HepG2 (cell line): ENCODE data around the gene SPHK2. TPM values are rescaled to one million over a fixed set of nuclear protein-coding genes. Genes with fewer than 3 reads are reported as not detected.

ENCODE experiments used
- AHR ChIP-seq: IDR thresholded peaks from 2 replicates; pipeline ENCODE4 v1.6.1; 2018; ENCODE audit warnings: missing genetic modification reagents, missing compliant biosample characterization
- ARNT ChIP-seq: fragments of 450-650 bp; IDR thresholded peaks from 2 replicates; pipeline ENCODE4 v1.6.1; 2017
- CHD2 ChIP-seq: IDR thresholded peaks from 2 replicates; pipeline ENCODE4 v1.6.1; 2011; ENCODE audit warnings: low read depth, low read length, improper control_type of control experiment
- DMAP1 ChIP-seq: IDR thresholded peaks from 2 replicates; pipeline ENCODE4 v1.6.1; 2016
- DNMT3B ChIP-seq: conservative IDR thresholded peaks from 2 replicates; pipeline ENCODE4 v1.6.1; 2016; ENCODE audit warnings: missing biosample characterization, control low read depth
- KDM5A ChIP-seq: fragments of 200-600 bp; sonication (generic); IDR thresholded peaks from 2 replicates; pipeline ENCODE4 v1.7.0; 2018; ENCODE audit warnings: antibody characterized with exemption, mild to moderate bottlenecking, low read length, borderline replicate concordance
- KLF16 ChIP-seq, 2 experiments: sonication (generic) in 1 of 2; formaldehyde crosslinking in 1 of 2; IDR thresholded peaks; 2 replicates each; pipeline versions ENCODE4 v1.6.1 to v1.8.0; 2016 to 2023; ENCODE audit warnings: missing genetic modification reagents in 2 of 2, missing compliant biosample characterization in 1 of 2
- TEAD3 ChIP-seq: optimal IDR thresholded peaks from 2 replicates; pipeline ENCODE3; 2016; ENCODE audit warnings: borderline replicate concordance
- ZNF232 ChIP-seq: sonication (generic); formaldehyde crosslinking; IDR thresholded peaks from 2 replicates; pipeline ENCODE4 v1.4.0; 2020; ENCODE audit warnings: missing genetic modification reagents, borderline replicate concordance
- ZNF407 ChIP-seq: sonication (generic); formaldehyde crosslinking; IDR thresholded peaks from one replicate; pipeline ENCODE4 v1.5.1; 2020; ENCODE audit warnings: mild to moderate bottlenecking, missing genetic modification reagents; ENCODE audit errors: not compliant biosample characterization
- ZNF451 ChIP-seq: sonication (generic); formaldehyde crosslinking; IDR thresholded peaks from 2 replicates; pipeline ENCODE4 v1.5.0; 2020; ENCODE audit warnings: mild to moderate bottlenecking, missing genetic modification reagents
- ZNF567 ChIP-seq: sonication (generic); formaldehyde crosslinking; IDR thresholded peaks from 2 replicates; pipeline ENCODE4 v1.8.1; 2023; ENCODE audit warnings: mild to moderate bottlenecking, missing genetic modification reagents, borderline replicate concordance
- ZNF605 ChIP-seq: sonication (generic); formaldehyde crosslinking; IDR thresholded peaks from 2 replicates; pipeline ENCODE4 v1.8.0; 2022; ENCODE audit warnings: mild to moderate bottlenecking, missing genetic modification reagents
- ZNF772 ChIP-seq: sonication (generic); formaldehyde crosslinking; IDR thresholded peaks from 2 replicates; pipeline ENCODE4 v1.5.0; 2020; ENCODE audit warnings: mild to moderate bottlenecking, missing genetic modification reagents
- ZNF850 ChIP-seq: sonication (generic); formaldehyde crosslinking; conservative IDR thresholded peaks from 2 replicates; pipeline ENCODE4 v1.9.0; 2021; ENCODE audit warnings: mild to moderate bottlenecking, missing genetic modification reagents
- ZSCAN21 ChIP-seq: sonication (generic); formaldehyde crosslinking; IDR thresholded peaks from 2 replicates; pipeline ENCODE4 v1.8.0; 2022; ENCODE audit warnings: mild to moderate bottlenecking, missing genetic modification reagents, moderate library complexity, borderline replicate concordance
- polyA plus RNA-seq, 8 experiments: library from polyadenylated mRNA; depleted of rRNA in 3 of 8; stranded (reverse) in 7 of 8; unstranded in 1 of 8; fragments of >200 nt; fragmentation: Illumina TruSeq in 4 of 8; extraction: Trizol in 4 of 8; gene quantifications; 2 replicates each; pipeline versions ENCODE4 v1.2.1 to v1.2.3, GENCODE V29; 2011 to 2016; ENCODE audit warnings: low read depth in 4 of 8, missing spikeins in 1 of 8, mixed read lengths in 1 of 8; ENCODE audit not compliant: insufficient read depth in 1 of 8
- total RNA-seq, 5 experiments: library from RNA; depleted of rRNA; stranded (reverse); fragments of >200 nt; fragmentation: Illumina TruSeq; extraction: Trizol; gene quantifications; 2 replicates each; pipeline ENCODE4 v1.2.3, GENCODE V29; 2016; ENCODE audit warnings: low read depth in 1 of 5
- TF ChIP-seq, protein P1 (sequence below): sonication (generic); formaldehyde crosslinking; conservative IDR thresholded peaks from 2 replicates; pipeline ENCODE4 v1.4.0; 2020; ENCODE audit warnings: missing genetic modification reagents

Gene SPHK2
- total and polyA plus RNA-seq, 2 of the 13 experiments (the other 11 are each of a cell fraction or from before 2014, with no cell fraction given), result 2.9 to 14.4 TPM

- TF ChIP-seq KDM5A (peak; percentile 75; the same call in 1 of the 2 replicates), ZNF567 (CRISPR knock-in tag) (0 out of 2 replicates have a peak, but pooled peaks have one; percentile 92), ZNF451 (CRISPR knock-in tag) (0 out of 2 replicates have a peak, but pooled peaks have one; percentile 43), ZNF605 (CRISPR knock-in tag) (no peak; the same call in 1 of the 2 replicates), ZNF407 (CRISPR knock-in tag) (peak; percentile 88), ZNF232 (CRISPR knock-in tag) (peak; percentile 16; the same call in 1 of the 2 replicates), TEAD3 (CRISPR knock-in tag) (peak; percentile 78), AHR (CRISPR knock-in tag) (peak; percentile 95), DNMT3B (CRISPR knock-in tag) (peak; percentile 87), CHD2 (peak; percentile 51; the same call in 1 of the 2 replicates), ZSCAN21 (CRISPR knock-in tag) (peak; percentile 86; the same call in 1 of the 2 replicates), ZNF850 (0 out of 2 replicates have a peak, but pooled peaks have one; percentile 63), DMAP1 (CRISPR knock-in tag) (peak; percentile 99), ZNF772 (CRISPR knock-in tag) (peak; percentile 96), KLF16 (CRISPR knock-in tag; IDR thresholded peaks at IDR 0.05) (peak in 1 of 2 experiments; percentile 99; a peak in 2 of 4 replicates), ARNT (no peak)
- TF ChIP-seq, protein P1, sequence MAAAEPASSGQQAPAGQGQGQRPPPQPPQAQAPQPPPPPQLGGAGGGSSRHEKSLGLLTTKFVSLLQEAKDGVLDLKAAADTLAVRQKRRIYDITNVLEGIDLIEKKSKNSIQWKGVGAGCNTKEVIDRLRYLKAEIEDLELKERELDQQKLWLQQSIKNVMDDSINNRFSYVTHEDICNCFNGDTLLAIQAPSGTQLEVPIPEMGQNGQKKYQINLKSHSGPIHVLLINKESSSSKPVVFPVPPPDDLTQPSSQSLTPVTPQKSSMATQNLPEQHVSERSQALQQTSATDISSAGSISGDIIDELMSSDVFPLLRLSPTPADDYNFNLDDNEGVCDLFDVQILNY (CRISPR knock-in tag), result no peak; the same call in 1 of the 2 replicates
Observed at GRCh38 chr19:48618916-48619691, at the start of gene SPHK2, which contains the start of gene RPL18 (continued).
